K562 (cell line): ENCODE data around the gene DHDDS. TPM values are rescaled to one million over a fixed set of nuclear protein-coding genes. Genes with fewer than 3 reads are reported as not detected.

ENCODE experiments used
- polyA plus RNA-seq, 8 experiments: library from polyadenylated mRNA; depleted of rRNA in 4 of 8; stranded (reverse) in 5 of 8; unstranded in 3 of 8; fragments of >200 nt; fragmentation: Nextera tagmentation in 2 of 8; fragmentation: Illumina TruSeq in 1 of 8; extraction: Ambion mirVana in 2 of 8; extraction: Trizol in 1 of 8; gene quantifications; 2 replicates each; pipeline versions ENCODE4 v1.2.1 to v1.2.3, GENCODE V29; 2011 to 2014; ENCODE audit warnings: inconsistent platforms in 1 of 8, missing spikeins in 1 of 8
- total RNA-seq, 7 experiments: library from RNA; depleted of rRNA in 6 of 7; stranded (reverse); fragments of >200 nt in 6 of 7; fragmentation: Illumina TruSeq in 2 of 7; extraction: Trizol in 2 of 7; gene quantifications; 2 replicates each; pipeline versions ENCODE4 v1.2.1 to v1.2.3, GENCODE V29; 2011 to 2021; ENCODE audit warnings: low replicate concordance in 1 of 7

Gene DHDDS
- total and polyA plus RNA-seq, 9 of the 15 experiments (the other 6 are each of a cell fraction or from before 2014, with no cell fraction given) = 33.3 to 55.0 (median 44.3) TPM

Other genes with a start within 250 kb of the DHDDS start
Only the 7 nearest of the 10 such genes appear.
- 11.3 and 11.5 TPM in 2 replicates for gene UBXN11, start 125.7 kb upstream of the DHDDS start, total RNA-seq (2014; rRNA removed)
- 2.6 and 4.0 TPM in 2 replicates for gene UBXN11, start 125.7 kb upstream of the DHDDS start, total RNA-seq (2014; rRNA removed; fragmentation: Illumina TruSeq; extraction: Trizol)
- 8.1 and 8.2 TPM in 2 replicates for gene UBXN11, start 125.7 kb upstream of the DHDDS start, total RNA-seq (2015; rRNA removed; fragmentation: Illumina TruSeq; extraction: Trizol)
- 20.2 and 24.9 TPM in 2 replicates for gene UBXN11, start 125.7 kb upstream of the DHDDS start, total RNA-seq (2021)
- gene UBXN11, start 125.7 kb upstream of the DHDDS start, polyA plus RNA-seq (2011; rRNA removed) = 17.5 and 20.9 TPM in 2 replicates
- gene UBXN11, start 125.7 kb upstream of the DHDDS start, polyA plus RNA-seq (2014; fragmentation: Illumina TruSeq; extraction: Trizol) = 12.3 and 14.7 TPM in 2 replicates
- 1 to 10 TPM in 1 of 2 experiments, under 1 TPM in 1; 0.48 to 2.1 TPM for gene UBXN11, start 125.7 kb upstream of the DHDDS start, polyA plus RNA-seq (2014; fragmentation: Nextera tagmentation; extraction: Ambion mirVana)
- gene UBXN11, start 125.7 kb upstream of the DHDDS start, polyA plus RNA-seq (2014; rRNA removed) = 30.6 and 34.3 TPM in 2 replicates
- gene CD52, start 114.4 kb upstream of the DHDDS start, total RNA-seq (2014; rRNA removed) = 34.9 and 43.3 TPM in 2 replicates
- gene CD52, start 114.4 kb upstream of the DHDDS start, total RNA-seq (2014; rRNA removed; fragmentation: Illumina TruSeq; extraction: Trizol) = 127 TPM in 2 replicates
- 182 and 185 TPM in 2 replicates for gene CD52, start 114.4 kb upstream of the DHDDS start, total RNA-seq (2015; rRNA removed; fragmentation: Illumina TruSeq; extraction: Trizol)
- 70.9 and 90.7 TPM in 2 replicates for gene CD52, start 114.4 kb upstream of the DHDDS start, total RNA-seq (2021)
- gene CD52, start 114.4 kb upstream of the DHDDS start, polyA plus RNA-seq (2011; rRNA removed) = 312 and 418 TPM in 2 replicates
- 147 and 173 TPM in 2 replicates for gene CD52, start 114.4 kb upstream of the DHDDS start, polyA plus RNA-seq (2014; fragmentation: Illumina TruSeq; extraction: Trizol)
- 100 to 1,000 TPM; 355 to 488 TPM for gene CD52, start 114.4 kb upstream of the DHDDS start, polyA plus RNA-seq (2014; fragmentation: Nextera tagmentation; extraction: Ambion mirVana)
- gene CD52, start 114.4 kb upstream of the DHDDS start, polyA plus RNA-seq (2014; rRNA removed) = 152 and 198 TPM in 2 replicates
- 7.5 and 12.6 TPM in 2 replicates for gene CRYBG2, start 78.2 kb upstream of the DHDDS start, total RNA-seq (2014; rRNA removed)
- gene CRYBG2, start 78.2 kb upstream of the DHDDS start, total RNA-seq (2014; rRNA removed; fragmentation: Illumina TruSeq; extraction: Trizol) = 1.3 and 2.1 TPM in 2 replicates
- gene CRYBG2, start 78.2 kb upstream of the DHDDS start, total RNA-seq (2015; rRNA removed; fragmentation: Illumina TruSeq; extraction: Trizol) = 1.9 and 2.5 TPM in 2 replicates
- gene CRYBG2, start 78.2 kb upstream of the DHDDS start, total RNA-seq (2021) = 8.5 and 8.8 TPM in 2 replicates
- 3.3 and 3.8 TPM in 2 replicates for gene CRYBG2, start 78.2 kb upstream of the DHDDS start, polyA plus RNA-seq (2011; rRNA removed)
- gene CRYBG2, start 78.2 kb upstream of the DHDDS start, polyA plus RNA-seq (2014; fragmentation: Illumina TruSeq; extraction: Trizol) = 3.7 and 5.1 TPM in 2 replicates
- 1 to 10 TPM in 1 of 2 experiments, under 1 TPM in 1; 0.39 to 2.4 TPM for gene CRYBG2, start 78.2 kb upstream of the DHDDS start, polyA plus RNA-seq (2014; fragmentation: Nextera tagmentation; extraction: Ambion mirVana)
- 3.1 and 8.1 TPM in 2 replicates for gene CRYBG2, start 78.2 kb upstream of the DHDDS start, polyA plus RNA-seq (2014; rRNA removed)
- not detected in 2 replicates for gene ZNF683, start 59.6 kb upstream of the DHDDS start, total RNA-seq (2014; rRNA removed)
- not detected in 2 replicates for gene ZNF683, start 59.6 kb upstream of the DHDDS start, total RNA-seq (2014; rRNA removed; fragmentation: Illumina TruSeq; extraction: Trizol)
- gene ZNF683, start 59.6 kb upstream of the DHDDS start, total RNA-seq (2015; rRNA removed; fragmentation: Illumina TruSeq; extraction: Trizol) = not detected in 2 replicates
- not detected in 2 replicates for gene ZNF683, start 59.6 kb upstream of the DHDDS start, total RNA-seq (2021)
- not detected in 2 replicates for gene ZNF683, start 59.6 kb upstream of the DHDDS start, polyA plus RNA-seq (2011; rRNA removed)
- not detected in 2 replicates for gene ZNF683, start 59.6 kb upstream of the DHDDS start, polyA plus RNA-seq (2014; fragmentation: Illumina TruSeq; extraction: Trizol)
- not detected for gene ZNF683, start 59.6 kb upstream of the DHDDS start, polyA plus RNA-seq (2014; fragmentation: Nextera tagmentation; extraction: Ambion mirVana)
- gene ZNF683, start 59.6 kb upstream of the DHDDS start, polyA plus RNA-seq (2014; rRNA removed) = not detected in 2 replicates
- gene LIN28A, start 21.5 kb upstream of the DHDDS start, total RNA-seq (2014; rRNA removed) = 3.1 and 3.8 TPM in 2 replicates
- gene LIN28A, start 21.5 kb upstream of the DHDDS start, total RNA-seq (2014; rRNA removed; fragmentation: Illumina TruSeq; extraction: Trizol) = 4.3 and 4.5 TPM in 2 replicates
- 4.5 and 5.4 TPM in 2 replicates for gene LIN28A, start 21.5 kb upstream of the DHDDS start, total RNA-seq (2015; rRNA removed; fragmentation: Illumina TruSeq; extraction: Trizol)
- gene LIN28A, start 21.5 kb upstream of the DHDDS start, total RNA-seq (2021) = 5.1 TPM in 2 replicates
- 0.26 and 5.2 TPM in 2 replicates for gene LIN28A, start 21.5 kb upstream of the DHDDS start, polyA plus RNA-seq (2011; rRNA removed)
- 3.5 and 3.9 TPM in 2 replicates for gene LIN28A, start 21.5 kb upstream of the DHDDS start, polyA plus RNA-seq (2014; fragmentation: Illumina TruSeq; extraction: Trizol)
- 1 to 10 TPM in 1 of 2 experiments, under 1 TPM in 1; 0.80 to 1.0 TPM for gene LIN28A, start 21.5 kb upstream of the DHDDS start, polyA plus RNA-seq (2014; fragmentation: Nextera tagmentation; extraction: Ambion mirVana)
- 2.4 and 3.2 TPM in 2 replicates for gene LIN28A, start 21.5 kb upstream of the DHDDS start, polyA plus RNA-seq (2014; rRNA removed)
- 965 and 1,011 TPM in 2 replicates for gene HMGN2, start 40.1 kb downstream of the DHDDS start, total RNA-seq (2014; rRNA removed)
- gene HMGN2, start 40.1 kb downstream of the DHDDS start, total RNA-seq (2014; rRNA removed; fragmentation: Illumina TruSeq; extraction: Trizol) = 866 and 959 TPM in 2 replicates
- gene HMGN2, start 40.1 kb downstream of the DHDDS start, total RNA-seq (2015; rRNA removed; fragmentation: Illumina TruSeq; extraction: Trizol) = 983 and 1,131 TPM in 2 replicates
- 972 and 1,007 TPM in 2 replicates for gene HMGN2, start 40.1 kb downstream of the DHDDS start, total RNA-seq (2021)
- 370 and 462 TPM in 2 replicates for gene HMGN2, start 40.1 kb downstream of the DHDDS start, polyA plus RNA-seq (2011; rRNA removed)
- 1,354 and 1,569 TPM in 2 replicates for gene HMGN2, start 40.1 kb downstream of the DHDDS start, polyA plus RNA-seq (2014; fragmentation: Illumina TruSeq; extraction: Trizol)
- 1,000 to 10,000 TPM in 1 of 2 experiments, 100 to 1,000 TPM in 1; 805 to 1,140 TPM for gene HMGN2, start 40.1 kb downstream of the DHDDS start, polyA plus RNA-seq (2014; fragmentation: Nextera tagmentation; extraction: Ambion mirVana)
- gene HMGN2, start 40.1 kb downstream of the DHDDS start, polyA plus RNA-seq (2014; rRNA removed) = 577 and 603 TPM in 2 replicates
- 54.8 and 67.3 TPM in 2 replicates for gene RPS6KA1, start 97.4 kb downstream of the DHDDS start, total RNA-seq (2014; rRNA removed)
- gene RPS6KA1, start 97.4 kb downstream of the DHDDS start, total RNA-seq (2014; rRNA removed; fragmentation: Illumina TruSeq; extraction: Trizol) = 25.7 and 30.1 TPM in 2 replicates
- 40.5 and 44.4 TPM in 2 replicates for gene RPS6KA1, start 97.4 kb downstream of the DHDDS start, total RNA-seq (2015; rRNA removed; fragmentation: Illumina TruSeq; extraction: Trizol)
- 61.0 and 62.4 TPM in 2 replicates for gene RPS6KA1, start 97.4 kb downstream of the DHDDS start, total RNA-seq (2021)
- 33.0 and 33.1 TPM in 2 replicates for gene RPS6KA1, start 97.4 kb downstream of the DHDDS start, polyA plus RNA-seq (2011; rRNA removed)
- gene RPS6KA1, start 97.4 kb downstream of the DHDDS start, polyA plus RNA-seq (2014; fragmentation: Illumina TruSeq; extraction: Trizol) = 46.3 and 49.0 TPM in 2 replicates
- gene RPS6KA1, start 97.4 kb downstream of the DHDDS start, polyA plus RNA-seq (2014; fragmentation: Nextera tagmentation; extraction: Ambion mirVana) = 1 to 10 TPM; 2.4 to 2.9 TPM
- gene RPS6KA1, start 97.4 kb downstream of the DHDDS start, polyA plus RNA-seq (2014; rRNA removed) = 35.5 and 36.9 TPM in 2 replicates